Activated CD4-positive, alpha-beta T cell treated with anti-CD3 and anti-CD28 coated beads, Interleukin-2, amount 10 ng/mL, durations not matched to agents 7 days and 5 days (primary cell): ENCODE results near the gene ETV6. TPM values are rescaled to one million over a fixed set of nuclear protein-coding genes. Genes with fewer than 3 reads are reported as not detected.

Experiments
- CTCF ChIA-PET: fragments of 350-600 bp; sonication (Branson Sonifier 250); formaldehyde crosslinking; loops from one replicate; lab custom pipeline; 2021; ENCODE audit warnings: antibody characterized with exemption; lab: Charles Lee
- POLR2A ChIA-PET: fragments of 350-600 bp; sonication (Branson Sonifier 250); formaldehyde crosslinking; loops from one replicate; lab custom pipeline; 2021; ENCODE audit warnings: antibody characterized with exemption; lab: Charles Lee
- DNase-seq: peaks from one replicate; pipeline ENCODE4 v3.0.0-alpha.2; 2020
- H3K27ac Mint-ChIP-seq: one replicate; pipeline ENCODE4 v1.8.0; 2021; ENCODE audit warnings: mild to moderate bottlenecking, moderate library complexity, mixed read lengths
- H3K27me3 Mint-ChIP-seq: one replicate; pipeline ENCODE4 v1.8.0; 2021; ENCODE audit warnings: mixed read lengths
- H3K36me3 Mint-ChIP-seq: one replicate; pipeline ENCODE4 v1.8.0; 2021; ENCODE audit warnings: low read depth, mixed read lengths
- H3K4me1 Mint-ChIP-seq: one replicate; pipeline ENCODE4 v1.8.0; 2021; ENCODE audit warnings: mixed read lengths
- H3K4me3 Mint-ChIP-seq: one replicate; pipeline ENCODE4 v1.8.0; 2021; ENCODE audit warnings: mild to moderate bottlenecking, moderate library complexity, mixed read lengths
- H3K9me3 Mint-ChIP-seq: one replicate; pipeline ENCODE4 v1.8.0; 2021; ENCODE audit warnings: mixed read lengths
- total RNA-seq, 2 experiments: library from RNA; stranded (reverse); gene quantifications; one replicate each; pipeline ENCODE4 v1.2.3, GENCODE V29; 2021

Gene ETV6
- total RNA-seq, 2 experiments from 2014 or later = 34.2 to 36.6 TPM

DNA sequence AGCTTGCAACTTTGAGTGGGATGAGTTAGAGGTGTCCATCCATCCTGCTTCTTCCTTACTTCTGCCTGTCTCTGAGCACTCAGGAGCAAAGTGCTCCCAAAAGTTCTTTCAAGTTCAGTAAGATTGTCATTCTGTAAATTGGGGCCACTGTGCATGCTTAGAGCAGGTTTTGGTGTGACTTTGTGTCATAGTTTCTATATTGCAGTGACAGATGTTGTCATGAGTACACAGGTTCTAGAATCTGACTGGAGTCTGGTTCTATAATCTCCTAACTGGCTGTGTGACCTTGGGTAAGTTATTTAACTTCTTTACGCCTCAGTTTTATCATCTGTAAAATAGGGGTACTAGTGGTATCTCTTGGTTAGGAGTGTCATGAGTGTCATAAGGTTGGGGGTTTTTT lies 218.6 kb downstream of the ETV6 start:
- Mint-ChIP-seq H3K27me3 (no peaks in the 10 kb centered on the region), H3K27ac (no peak overlapping the region), H3K4me1 (peaks cover 7% of the 10 kb centered on the region), H3K36me3 (peaks cover 71% of the 10 kb centered on the region), H3K9me3 (peaks cover 21% of the 10 kb centered on the region), H3K4me3 (no peak overlapping the region)
- DNase-seq = no peak
- ChIA-PET CTCF (no interaction called here), POLR2A (no interaction called here)

DNA sequence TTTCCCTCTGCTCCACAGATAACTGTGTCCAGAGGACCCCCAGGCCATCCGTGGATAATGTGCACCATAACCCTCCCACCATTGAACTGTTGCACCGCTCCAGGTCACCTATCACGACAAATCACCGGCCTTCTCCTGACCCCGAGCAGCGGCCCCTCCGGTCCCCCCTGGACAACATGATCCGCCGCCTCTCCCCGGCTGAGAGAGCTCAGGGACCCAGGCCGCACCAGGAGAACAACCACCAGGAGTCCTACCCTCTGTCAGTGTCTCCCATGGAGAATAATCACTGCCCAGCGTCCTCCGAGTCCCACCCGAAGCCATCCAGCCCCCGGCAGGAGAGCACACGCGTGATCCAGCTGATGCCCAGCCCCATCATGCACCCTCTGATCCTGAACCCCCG lies 219.9 kb downstream of the ETV6 start:
- Mint-ChIP-seq H3K27ac (no peak overlapping the region), H3K36me3 (peaks cover 68% of the 10 kb centered on the region), H3K9me3 (peaks cover 21% of the 10 kb centered on the region), H3K4me3 (no peak overlapping the region), H3K4me1 (peaks cover 8% of the 10 kb centered on the region), H3K27me3 (no peaks in the 10 kb centered on the region)
- POLR2A ChIA-PET = no interaction called here
- CTCF ChIA-PET = no interaction called here
- DNase-seq = no peak

DNA sequence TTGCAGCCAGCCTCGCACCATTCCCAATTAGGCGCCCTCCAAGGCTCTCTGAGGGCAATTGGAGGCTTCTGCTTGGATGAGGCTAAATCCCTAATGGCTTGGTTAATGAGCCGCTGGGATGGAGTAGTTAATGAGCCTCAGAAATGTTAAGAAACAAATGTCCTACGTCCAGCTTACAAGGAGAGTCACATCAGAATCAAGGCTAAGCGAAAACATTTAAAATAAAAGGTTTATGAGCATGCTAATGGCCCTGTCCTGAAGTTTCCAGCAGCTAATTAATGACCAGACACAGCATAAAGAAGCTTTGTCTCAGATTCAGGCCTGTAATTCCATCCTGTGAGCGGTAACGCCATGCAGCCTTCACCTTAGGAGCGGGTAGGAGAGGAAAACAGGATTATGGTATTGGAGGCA lies 220.6 kb downstream of the ETV6 start:
- POLR2A ChIA-PET = interaction anchor here (0.6 kb wide), 1 partner anchor 1256 kb away, joined by 3 read pairs; no protein-coding TSS in a partner anchor
- Mint-ChIP-seq H3K4me1 (peaks cover 7% of the 10 kb centered on the region), H3K27me3 (no peaks in the 10 kb centered on the region), H3K4me3 (no peak overlapping the region), H3K9me3 (peaks cover 21% of the 10 kb centered on the region), H3K36me3 (peaks cover 64% of the 10 kb centered on the region), H3K27ac (no peak overlapping the region)
- CTCF ChIA-PET = interaction anchor here (1.0 kb wide), 1 partner anchor 16 kb away, joined by 3 read pairs; no protein-coding TSS in a partner anchor
- no peak for DNase-seq

DNA sequence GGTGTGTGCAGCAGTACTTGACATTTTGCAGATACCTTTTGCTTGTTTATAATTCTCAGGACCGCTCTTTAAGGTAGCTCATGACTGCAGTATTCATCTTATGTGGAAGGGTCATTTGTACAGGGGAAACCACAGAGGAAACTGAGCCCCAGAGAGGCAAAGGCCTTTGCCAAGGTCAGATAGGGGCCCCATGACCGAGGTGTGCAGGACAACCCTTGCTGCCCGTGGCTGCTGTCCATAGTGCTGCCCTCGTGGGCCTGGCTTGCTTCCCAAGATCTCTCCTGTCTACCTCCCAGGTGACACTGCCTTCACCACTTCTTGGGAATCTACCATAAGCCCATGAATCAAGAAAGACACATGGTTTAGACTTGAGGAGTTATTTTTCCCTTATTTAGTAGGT lies 222.6 kb downstream of the ETV6 start:
- H3K4me3 Mint-ChIP-seq = no peak overlapping the region
- peaks cover 52% of the 10 kb centered on the region for H3K36me3 Mint-ChIP-seq
- H3K27ac Mint-ChIP-seq = no peak overlapping the region
- H3K27me3 Mint-ChIP-seq = no peaks in the 10 kb centered on the region
- H3K9me3 Mint-ChIP-seq = peaks cover 5% of the 10 kb centered on the region
- DNase-seq = no peak
- H3K4me1 Mint-ChIP-seq = peaks cover 26% of the 10 kb centered on the region
- ChIA-PET POLR2A (no interaction called here), CTCF (no interaction called here)

GRCh38 chr12:11875414-11875935 lies 226.0 kb downstream of the ETV6 start:
- Mint-ChIP-seq H3K4me1 (peaks cover 40% of the 10 kb centered on the region), H3K9me3 (no peaks in the 10 kb centered on the region), H3K4me3 (no peak overlapping the region), H3K27ac (no peak overlapping the region), H3K27me3 (no peaks in the 10 kb centered on the region), H3K36me3 (peaks cover 58% of the 10 kb centered on the region)
- CTCF ChIA-PET = interaction anchor here (0.6 kb wide), 1 partner anchor 50 kb away, joined by 5 read pairs; no protein-coding TSS in a partner anchor
- POLR2A ChIA-PET = no interaction called here
- DNase-seq = no peak

- H3K4me3 Mint-ChIP-seq = no peak overlapping the region
- H3K9me3 Mint-ChIP-seq = no peaks in the 10 kb centered on the region
- H3K36me3 Mint-ChIP-seq = peaks cover 59% of the 10 kb centered on the region
- POLR2A ChIA-PET = no interaction called here
- CTCF ChIA-PET = no interaction called here
- no peak overlapping the region for H3K27ac Mint-ChIP-seq
- DNase-seq = no peak
- no peaks in the 10 kb centered on the region for H3K27me3 Mint-ChIP-seq
- H3K4me1 Mint-ChIP-seq = peaks cover 40% of the 10 kb centered on the region
Measured at GRCh38 chr12:11876307-11876706, 226.8 kb downstream of the ETV6 start.

GRCh38 chr12:11877102-11877826 lies 227.8 kb downstream of the ETV6 start:
- POLR2A ChIA-PET = no interaction called here
- Mint-ChIP-seq H3K36me3 (peaks cover 51% of the 10 kb centered on the region), H3K4me1 (peaks cover 40% of the 10 kb centered on the region), H3K27ac (no peak overlapping the region), H3K27me3 (no peaks in the 10 kb centered on the region), H3K9me3 (no peaks in the 10 kb centered on the region), H3K4me3 (no peak overlapping the region)
- no peak for DNase-seq
- CTCF ChIA-PET = interaction anchor here (0.9 kb wide), 2 partner anchors 12 to 15 kb away, joined by 3 read pairs; no protein-coding TSS in a partner anchor

- H3K27ac Mint-ChIP-seq = peak overlapping the region; percentile 61
- CTCF ChIA-PET = interaction anchor here (0.9 kb wide), 2 partner anchors 11 to 14 kb away, joined by 3 read pairs; no protein-coding TSS in a partner anchor
Measured at GRCh38 chr12:11877869-11878780, 228.7 kb downstream of the ETV6 start.

DNA sequence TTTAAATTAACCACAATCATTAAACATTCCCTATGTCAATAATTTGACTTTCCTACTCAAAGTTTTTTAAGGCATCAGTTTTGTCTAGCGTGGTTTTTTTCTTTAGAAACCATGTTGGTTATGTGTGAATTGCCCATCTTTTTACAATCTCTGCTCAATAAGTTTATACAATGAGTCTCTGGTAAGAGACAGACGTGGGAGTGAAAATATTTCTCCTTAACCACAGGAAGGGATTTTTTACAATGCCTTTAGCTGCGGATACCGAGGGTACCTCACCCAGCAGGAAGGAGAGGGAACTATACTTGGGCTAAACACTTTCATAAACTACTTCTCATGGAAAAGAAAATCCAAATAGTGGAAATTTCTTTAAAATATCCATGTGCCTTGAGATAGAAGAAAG lies 229.8 kb downstream of the ETV6 start:
- Mint-ChIP-seq H3K9me3 (no peaks in the 10 kb centered on the region), H3K27ac (no peak overlapping the region), H3K27me3 (no peaks in the 10 kb centered on the region), H3K36me3 (peaks cover 59% of the 10 kb centered on the region), H3K4me1 (peaks cover 43% of the 10 kb centered on the region), H3K4me3 (no peak overlapping the region)
- no peak for DNase-seq
- POLR2A ChIA-PET = no interaction called here
- CTCF ChIA-PET = no interaction called here

More at GRCh38 chr12:11877869-11878780, 228.7 kb downstream of the ETV6 start:
- H3K9me3 Mint-ChIP-seq = no peaks in the 10 kb centered on the region
- no peak for DNase-seq
- H3K4me1 Mint-ChIP-seq = peaks cover 44% of the 10 kb centered on the region
- POLR2A ChIA-PET = no interaction called here
- no peak overlapping the region for H3K4me3 Mint-ChIP-seq
- no peaks in the 10 kb centered on the region for H3K27me3 Mint-ChIP-seq
- peaks cover 56% of the 10 kb centered on the region for H3K36me3 Mint-ChIP-seq

- DNase-seq = no peak
- no peak overlapping the region for H3K4me3 Mint-ChIP-seq
- ChIA-PET POLR2A (no interaction called here), CTCF (no interaction called here)
- H3K36me3 Mint-ChIP-seq = peaks cover 65% of the 10 kb centered on the region
- peaks cover 38% of the 10 kb centered on the region for H3K4me1 Mint-ChIP-seq
- no peaks in the 10 kb centered on the region for H3K27me3 Mint-ChIP-seq
- no peak overlapping the region for H3K27ac Mint-ChIP-seq
- no peaks in the 10 kb centered on the region for H3K9me3 Mint-ChIP-seq
Measured at GRCh38 chr12:11880381-11880780, 230.9 kb downstream of the ETV6 start.

DNA sequence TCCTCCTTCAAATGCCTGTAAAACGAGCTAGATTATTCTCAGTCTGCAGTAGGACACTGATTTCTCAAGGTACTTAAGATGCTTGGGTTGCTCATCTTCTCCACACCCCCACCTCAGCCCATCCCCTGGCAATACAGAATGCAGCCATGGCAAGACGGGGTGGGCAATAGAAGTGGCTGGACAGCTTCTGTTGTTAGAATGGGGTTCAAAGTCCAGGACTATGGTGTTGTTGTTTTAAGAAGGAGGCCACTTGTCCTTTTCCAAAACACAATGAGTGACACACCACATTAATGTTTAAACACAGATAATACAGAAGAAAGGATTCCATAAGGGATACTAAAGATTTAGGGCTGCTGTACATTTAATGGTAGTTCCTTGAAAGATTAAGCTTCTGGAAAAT lies 232.4 kb downstream of the ETV6 start:
- peaks cover 24% of the 10 kb centered on the region for H3K4me1 Mint-ChIP-seq
- ChIA-PET CTCF (no interaction called here), POLR2A (no interaction called here)
- no peaks in the 10 kb centered on the region for H3K9me3 Mint-ChIP-seq
- H3K36me3 Mint-ChIP-seq = peaks cover 77% of the 10 kb centered on the region
- no peaks in the 10 kb centered on the region for H3K27me3 Mint-ChIP-seq
- DNase-seq = no peak
- no peak overlapping the region for H3K27ac Mint-ChIP-seq
- H3K4me3 Mint-ChIP-seq = no peak overlapping the region

GRCh38 chr12:11882301-11883019 lies 233.0 kb downstream of the ETV6 start:
- no peak for DNase-seq
- Mint-ChIP-seq H3K4me1 (peaks cover 18% of the 10 kb centered on the region), H3K27me3 (no peaks in the 10 kb centered on the region), H3K36me3 (peaks cover 79% of the 10 kb centered on the region), H3K4me3 (no peak overlapping the region), H3K27ac (no peak overlapping the region), H3K9me3 (no peaks in the 10 kb centered on the region)
- ChIA-PET POLR2A (no interaction called here), CTCF (interaction anchor here (0.5 kb wide), 1 partner anchor 419 kb away, joined by 5 read pairs; no protein-coding TSS in a partner anchor)
